OCI-LY3 (cell line): ENCODE measurements around the gene RDH11.

Source experiments
- H2AFZ ChIP-seq: fragments of 200-600, 300-600 bp; shearing (Covaris generic); 2 replicates; pipeline ENCODE4 v1.6.0; 2014; ENCODE audit warnings: antibody characterized with exemption, low read depth, low read length
- H3K27ac ChIP-seq: fragments of 200-600, 300-600 bp; sonication (generic); 2 replicates; pipeline ENCODE4 v1.5.1; 2014; ENCODE audit warnings: mild to moderate bottlenecking, low read length, moderate library complexity, mixed read lengths
- H3K27me3 ChIP-seq: fragments of 200-600, 300-600 bp; sonication (generic); 2 replicates; pipeline ENCODE4 v1.6.1; 2014; ENCODE audit warnings: low read depth, low read length, mixed read lengths
- H3K36me3 ChIP-seq: fragments of 200-600, 300-600 bp; sonication (generic); replicated peaks from 2 replicates; pipeline ENCODE3; 2014; ENCODE audit warnings: low read depth, low read length, mixed read lengths
- H3K4me1 ChIP-seq: fragments of 300-600, 200-600 bp; sonication (generic); 2 replicates; pipeline ENCODE4 v1.6.1; 2014; ENCODE audit warnings: low read length, mixed read lengths
- H3K4me2 ChIP-seq: fragments of 200-600, 300-600 bp; sonication (generic); 2 replicates; pipeline ENCODE4 v1.6.1; 2014; ENCODE audit warnings: low read length, mixed read lengths
- H3K4me3 ChIP-seq: fragments of 300-600, 200-600 bp; sonication (generic); 2 replicates; pipeline ENCODE4 v1.5.1; 2014; ENCODE audit warnings: antibody characterized with exemption, mild to moderate bottlenecking, low read length, moderate library complexity
- H3K79me2 ChIP-seq: fragments of 300-600, 200-600 bp; shearing (Covaris generic); 2 replicates; pipeline ENCODE4 v1.6.1; 2014; ENCODE audit warnings: mild to moderate bottlenecking, low read length, mixed read lengths
- H3K9ac ChIP-seq: fragments of 300-600, 200-600 bp; shearing (Covaris generic); 2 replicates; pipeline ENCODE4 v1.6.0; 2014; ENCODE audit warnings: mild to moderate bottlenecking, low read length, moderate library complexity
- H3K9me3 ChIP-seq: fragments of 200-600, 300-600 bp; shearing (Covaris generic); 2 replicates; pipeline ENCODE4 v1.6.1; 2014; ENCODE audit warnings: low read length, mixed read lengths; ENCODE audit not compliant: insufficient read depth
- H4K20me1 ChIP-seq: fragments of 200-600, 300-600 bp; sonication (generic); 2 replicates; pipeline ENCODE4 v1.6.1; 2016; ENCODE audit warnings: low read length, mixed read lengths; ENCODE audit not compliant: insufficient read depth
- EZH2phosphoT487 ChIP-seq: fragments of 200-600 bp; shearing (Covaris generic); IDR thresholded peaks from 2 replicates; pipeline ENCODE4 v1.6.1; 2018; ENCODE audit warnings: antibody characterized with exemption, mixed run types, low read depth
- TF ChIP-seq, protein P1 (sequence below): fragments of 200-600, 300-600 bp; sonication (generic); IDR thresholded peaks from 2 replicates; pipeline ENCODE4 v1.5.1; 2014; ENCODE audit warnings: antibody characterized with exemption, low read length, low read depth

RDH11 gene

GRCh38 chr14:67650694-67651093 is 44.9 kb downstream of the RDH11 start:
- no peak overlapping the region for H3K27ac ChIP-seq
- no peaks in the 10 kb centered on the region for H4K20me1 ChIP-seq
- no peaks in the 10 kb centered on the region for H3K27me3 ChIP-seq
- H3K4me3 ChIP-seq: no peak overlapping the region
- H3K9ac ChIP-seq: no peak overlapping the region
- H2AFZ ChIP-seq: no peak overlapping the region
- TF ChIP-seq, protein P1, sequence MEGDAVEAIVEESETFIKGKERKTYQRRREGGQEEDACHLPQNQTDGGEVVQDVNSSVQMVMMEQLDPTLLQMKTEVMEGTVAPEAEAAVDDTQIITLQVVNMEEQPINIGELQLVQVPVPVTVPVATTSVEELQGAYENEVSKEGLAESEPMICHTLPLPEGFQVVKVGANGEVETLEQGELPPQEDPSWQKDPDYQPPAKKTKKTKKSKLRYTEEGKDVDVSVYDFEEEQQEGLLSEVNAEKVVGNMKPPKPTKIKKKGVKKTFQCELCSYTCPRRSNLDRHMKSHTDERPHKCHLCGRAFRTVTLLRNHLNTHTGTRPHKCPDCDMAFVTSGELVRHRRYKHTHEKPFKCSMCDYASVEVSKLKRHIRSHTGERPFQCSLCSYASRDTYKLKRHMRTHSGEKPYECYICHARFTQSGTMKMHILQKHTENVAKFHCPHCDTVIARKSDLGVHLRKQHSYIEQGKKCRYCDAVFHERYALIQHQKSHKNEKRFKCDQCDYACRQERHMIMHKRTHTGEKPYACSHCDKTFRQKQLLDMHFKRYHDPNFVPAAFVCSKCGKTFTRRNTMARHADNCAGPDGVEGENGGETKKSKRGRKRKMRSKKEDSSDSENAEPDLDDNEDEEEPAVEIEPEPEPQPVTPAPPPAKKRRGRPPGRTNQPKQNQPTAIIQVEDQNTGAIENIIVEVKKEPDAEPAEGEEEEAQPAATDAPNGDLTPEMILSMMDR: no peak
- no peak for TF ChIP-seq EZH2phosphoT487
- no peak overlapping the region for H3K4me2 ChIP-seq
- peaks cover 16% of the 10 kb centered on the region for H3K4me1 ChIP-seq
- H3K9me3 ChIP-seq: no peaks in the 10 kb centered on the region
- no peaks in the 10 kb centered on the region for H3K79me2 ChIP-seq
- H3K36me3 ChIP-seq: peaks cover 35% of the 10 kb centered on the region

DNA sequence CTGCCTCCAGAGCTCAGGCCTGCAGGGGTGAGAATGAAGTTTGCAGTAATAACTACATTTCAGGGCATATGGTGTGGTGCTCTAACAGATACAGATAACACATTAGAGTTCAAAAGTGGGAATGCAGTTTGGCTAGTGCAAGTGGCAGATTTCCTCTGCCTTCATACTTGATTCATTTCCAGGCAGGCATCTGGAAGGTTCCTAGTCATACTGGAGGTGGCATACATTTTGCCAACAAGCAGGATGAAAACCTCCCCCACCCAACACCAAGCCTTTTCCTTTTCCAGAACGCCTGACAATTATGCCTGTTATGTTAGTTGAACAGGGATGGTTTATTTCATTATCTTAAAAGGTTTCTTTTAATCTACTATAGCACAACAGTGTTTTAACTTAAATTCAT is 45.4 kb downstream of the RDH11 start:
- H3K4me3 ChIP-seq: no peak overlapping the region
- no peak for TF ChIP-seq EZH2phosphoT487
- TF ChIP-seq, protein P1: no peak
- H3K36me3 ChIP-seq: peaks cover 35% of the 10 kb centered on the region
- no peaks in the 10 kb centered on the region for H3K9me3 ChIP-seq
- no peaks in the 10 kb centered on the region for H3K79me2 ChIP-seq
- H4K20me1 ChIP-seq: no peaks in the 10 kb centered on the region
- no peak overlapping the region for H3K27ac ChIP-seq
- peaks cover 16% of the 10 kb centered on the region for H3K4me1 ChIP-seq
- H3K27me3 ChIP-seq: no peaks in the 10 kb centered on the region
- no peak overlapping the region for H3K9ac ChIP-seq
- H3K4me2 ChIP-seq: no peak overlapping the region
- H2AFZ ChIP-seq: no peak overlapping the region

GRCh38 chr14:67646131-67646530 is 49.4 kb downstream of the RDH11 start:
- H3K79me2 ChIP-seq: no peaks in the 10 kb centered on the region
- no peak overlapping the region for H3K9ac ChIP-seq
- H3K27ac ChIP-seq: no peak overlapping the region
- H2AFZ ChIP-seq: no peak overlapping the region
- peaks cover 16% of the 10 kb centered on the region for H3K4me1 ChIP-seq
- H3K36me3 ChIP-seq: peaks cover 14% of the 10 kb centered on the region
- no peaks in the 10 kb centered on the region for H3K9me3 ChIP-seq
- no peak overlapping the region for H3K4me2 ChIP-seq
- no peaks in the 10 kb centered on the region for H3K27me3 ChIP-seq
- TF ChIP-seq, protein P1: no peak
- no peak for TF ChIP-seq EZH2phosphoT487
- H3K4me3 ChIP-seq: no peak overlapping the region
- no peaks in the 10 kb centered on the region for H4K20me1 ChIP-seq

DNA sequence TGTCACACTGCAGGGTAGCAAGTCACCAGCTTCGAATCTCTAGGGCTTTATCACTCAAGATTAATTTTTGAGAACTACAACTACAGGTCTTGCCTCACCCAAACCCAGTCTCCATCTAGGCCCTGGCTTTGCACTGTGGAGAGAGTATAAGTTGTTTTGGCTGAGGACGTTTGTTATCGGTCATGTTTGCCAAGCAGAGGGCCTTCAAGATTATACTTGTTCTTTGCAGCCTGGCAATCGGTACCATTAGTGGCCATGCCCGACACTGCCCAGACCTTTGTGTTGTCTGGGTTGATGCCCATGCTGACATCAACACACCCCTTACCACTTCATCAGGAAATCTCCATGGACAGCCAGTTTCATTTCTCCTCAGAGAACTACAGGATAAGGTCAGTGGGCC is 50.1 kb downstream of the RDH11 start:
- Histone ChIP-seq H4K20me1 (no peaks in the 10 kb centered on the region), H3K27ac (no peak overlapping the region), H3K9ac (no peak overlapping the region), H3K79me2 (no peaks in the 10 kb centered on the region), H3K36me3 (peaks cover 10% of the 10 kb centered on the region), H3K9me3 (no peaks in the 10 kb centered on the region), H3K4me1 (peaks cover 9% of the 10 kb centered on the region), H3K27me3 (no peaks in the 10 kb centered on the region), H3K4me2 (no peak overlapping the region), H3K4me3 (no peak overlapping the region), H2AFZ (no peak overlapping the region)
- TF ChIP-seq, protein P1: no peak
- TF ChIP-seq EZH2phosphoT487: no peak
